Measurements from ENCODE around the gene DNAJC10.

Gene DNAJC10

DNA sequence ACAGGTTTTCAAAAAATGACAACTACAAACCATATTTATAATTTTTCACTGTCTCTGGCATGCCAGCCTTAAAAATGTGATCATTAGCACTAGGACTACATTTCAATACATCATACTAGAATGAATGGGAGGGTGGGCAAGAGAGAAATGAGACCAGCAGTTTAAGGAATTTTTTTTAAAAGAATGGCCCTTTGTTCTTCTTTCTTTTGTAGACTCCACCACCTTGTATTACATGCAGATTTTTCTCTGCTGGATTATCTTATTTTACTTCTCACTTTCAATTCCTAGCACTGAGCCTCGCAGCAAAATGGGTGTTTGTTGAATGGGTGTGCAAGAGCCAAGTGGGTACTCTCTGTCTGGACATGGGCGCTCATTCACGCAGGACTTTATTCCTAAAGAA, 110.4 kb downstream of the DNAJC10 start:
- no peaks in the 10 kb centered on the region for H3K9me3 Mint-ChIP-seq
- DNase-seq (ENCODE audit: low spot score in 2 of 2) = no peak
- no peaks in the 10 kb centered on the region for H3K36me3 Mint-ChIP-seq

DNA sequence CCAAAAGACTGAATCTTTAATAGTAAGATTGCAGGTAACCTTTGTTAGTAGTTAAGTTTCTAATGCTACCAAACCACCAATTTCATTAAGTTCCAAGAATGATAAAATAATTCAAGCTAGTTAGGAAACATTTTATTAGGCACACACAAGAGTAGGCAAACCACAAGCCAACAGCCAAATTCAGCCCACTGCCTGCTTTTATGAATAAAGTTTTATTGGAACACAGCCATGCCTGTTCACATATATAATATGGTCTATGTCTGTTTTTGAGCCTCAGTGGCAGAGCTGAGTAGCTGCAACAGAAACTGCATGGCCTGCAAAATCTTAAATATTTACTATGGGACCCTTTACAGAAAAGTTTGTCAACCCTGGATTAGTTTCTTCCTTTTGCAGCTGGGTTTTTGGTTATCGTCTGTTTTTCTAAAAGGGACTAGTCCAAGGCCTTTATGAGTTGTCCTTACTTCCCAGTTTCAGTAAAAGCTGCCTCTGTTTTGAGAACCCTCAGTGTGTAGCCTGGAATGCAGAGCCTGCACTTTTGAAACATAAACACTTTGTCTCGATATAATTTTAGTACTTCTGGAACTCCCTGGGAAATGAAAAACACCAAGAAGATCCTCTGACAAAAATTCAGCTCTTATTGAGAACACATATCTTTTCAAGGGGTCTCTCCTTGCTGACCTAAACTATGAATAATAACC, 111.3 kb downstream of the DNAJC10 start:
- Mint-ChIP-seq H3K27ac (no peak overlapping the region), H3K4me3 (no peak overlapping the region), H3K9me3 (no peaks in the 10 kb centered on the region), H3K4me1 (no peaks in the 10 kb centered on the region), H3K36me3 (no peaks in the 10 kb centered on the region)
- DNase-seq (ENCODE audit: low spot score in 2 of 2) (no peak), ATAC-seq (no peak)

More for the DNA sequence above, 110.4 kb downstream of the DNAJC10 start:
- no peak overlapping the region for H3K27ac Mint-ChIP-seq
- H3K4me1 Mint-ChIP-seq = no peaks in the 10 kb centered on the region
- no peak for ATAC-seq
- H3K4me3 Mint-ChIP-seq = no peak overlapping the region

DNA sequence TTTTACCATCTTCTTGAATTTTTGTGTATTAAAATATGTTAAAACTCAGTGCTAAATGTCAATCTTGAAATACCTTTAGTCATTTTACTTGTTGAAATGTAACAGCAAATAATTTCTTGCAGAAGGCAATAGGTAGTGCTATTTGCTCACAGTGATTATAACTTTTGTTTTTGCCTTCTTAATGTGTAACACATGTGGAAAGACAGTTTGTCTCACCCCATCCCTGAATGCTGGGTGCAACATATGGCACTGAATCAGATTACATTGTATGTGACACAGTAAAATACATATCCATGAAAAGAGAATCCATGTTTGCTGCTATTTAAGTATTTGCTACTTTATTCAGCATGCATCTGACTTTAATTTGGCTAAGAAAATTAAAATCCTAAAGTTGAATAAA, 115.0 kb downstream of the DNAJC10 start:
- Mint-ChIP-seq H3K36me3 (no peaks in the 10 kb centered on the region), H3K9me3 (no peaks in the 10 kb centered on the region), H3K4me1 (no peaks in the 10 kb centered on the region), H3K27ac (no peak overlapping the region), H3K4me3 (no peak overlapping the region)
- ATAC-seq = no peak
- no peak for DNase-seq (ENCODE audit: low spot score in 2 of 2)

DNA sequence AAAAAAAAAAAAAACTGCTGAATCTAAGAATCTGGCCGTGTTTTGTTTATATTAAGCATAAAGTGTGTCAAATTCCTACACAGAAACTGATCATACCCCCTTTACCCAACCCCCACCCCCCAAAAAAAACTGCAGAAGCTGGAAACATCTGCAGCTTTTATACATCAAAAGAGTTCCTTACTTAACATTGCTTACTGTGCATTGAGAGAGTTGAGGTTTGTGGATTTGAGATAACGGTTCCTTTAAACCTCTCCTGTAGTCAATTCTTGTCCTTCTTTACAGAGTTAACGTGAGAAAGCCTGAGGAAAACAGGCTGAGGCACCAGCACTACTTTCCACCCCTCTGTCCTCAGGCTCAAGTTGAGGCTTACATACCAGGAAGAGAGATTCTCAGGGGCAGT, 115.9 kb downstream of the DNAJC10 start:
- ATAC-seq = no peak

DNA sequence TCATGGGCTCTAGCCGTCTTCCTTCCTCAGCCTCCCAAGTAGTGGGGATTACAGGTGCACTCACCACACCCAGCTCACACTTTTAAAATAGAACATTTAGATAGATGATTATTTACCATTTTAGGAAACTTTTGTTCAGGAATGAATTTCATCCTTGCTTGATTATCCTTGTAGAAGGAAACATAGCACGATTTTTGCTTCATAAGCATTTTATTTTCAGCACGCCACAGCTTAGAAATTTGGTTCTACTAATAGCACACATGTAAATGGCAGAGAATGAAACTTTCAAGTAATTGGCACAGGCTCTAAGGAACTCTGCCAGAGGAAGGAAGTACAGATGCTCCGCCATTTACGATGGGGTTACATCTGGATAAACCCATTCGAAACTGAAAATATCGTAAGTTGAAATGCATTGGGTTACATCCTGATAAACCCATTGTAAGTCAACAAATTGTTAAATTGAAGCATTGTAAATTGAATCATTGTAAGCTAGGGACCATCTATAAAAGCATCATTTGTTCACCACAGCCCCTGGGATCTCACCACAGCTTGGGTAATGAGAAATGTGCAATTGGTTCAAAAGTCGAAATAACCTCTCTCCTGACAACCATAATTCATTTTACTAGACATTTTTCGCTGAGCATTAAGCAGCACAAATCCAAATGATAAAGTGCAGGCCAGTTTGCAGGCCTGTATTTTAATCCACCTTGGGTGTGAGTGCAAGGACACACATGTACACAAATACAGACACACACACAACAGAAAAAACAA, 117.2 kb downstream of the DNAJC10 start:
- ATAC-seq = no peak
- no peaks in the 10 kb centered on the region for H3K9me3 Mint-ChIP-seq

More for the DNA sequence above, 115.9 kb downstream of the DNAJC10 start:
- Mint-ChIP-seq H3K4me1 (no peaks in the 10 kb centered on the region), H3K36me3 (no peaks in the 10 kb centered on the region), H3K4me3 (no peak overlapping the region), H3K27ac (no peak overlapping the region), H3K9me3 (no peaks in the 10 kb centered on the region)
- DNase-seq (ENCODE audit: low spot score in 2 of 2) = no peak

DNA sequence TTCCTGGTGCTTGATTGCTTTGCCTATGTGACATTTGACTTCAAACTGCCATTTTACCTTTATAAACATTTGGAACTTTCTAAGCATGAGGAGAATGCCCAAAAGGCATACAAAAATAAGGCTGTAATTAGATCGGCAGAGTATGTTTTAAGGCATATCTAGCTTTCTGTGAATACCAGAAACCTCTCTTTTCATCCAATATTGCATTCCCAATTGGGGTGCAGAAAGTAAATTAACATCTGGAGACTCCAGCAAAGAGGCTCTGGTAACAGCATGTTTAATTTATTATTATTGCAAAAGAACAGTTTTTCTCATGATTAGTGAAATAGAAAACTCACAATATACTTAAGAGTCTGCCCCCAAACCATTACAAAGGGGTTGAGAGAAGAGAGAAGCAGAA, 118.2 kb downstream of the DNAJC10 start:
- no peaks in the 10 kb centered on the region for H3K9me3 Mint-ChIP-seq
- no peak overlapping the region for H3K4me3 Mint-ChIP-seq
- no peaks in the 10 kb centered on the region for H3K4me1 Mint-ChIP-seq
- H3K27ac Mint-ChIP-seq = no peak overlapping the region
- no peaks in the 10 kb centered on the region for H3K36me3 Mint-ChIP-seq
- ATAC-seq (no peak), DNase-seq (ENCODE audit: low spot score in 2 of 2) (no peak)

More for the DNA sequence above, 117.2 kb downstream of the DNAJC10 start:
- H3K4me1 Mint-ChIP-seq = no peaks in the 10 kb centered on the region
- no peak for DNase-seq (ENCODE audit: low spot score in 2 of 2)
- H3K27ac Mint-ChIP-seq = no peak overlapping the region
- H3K4me3 Mint-ChIP-seq = no peak overlapping the region
- H3K36me3 Mint-ChIP-seq = no peaks in the 10 kb centered on the region

DNA sequence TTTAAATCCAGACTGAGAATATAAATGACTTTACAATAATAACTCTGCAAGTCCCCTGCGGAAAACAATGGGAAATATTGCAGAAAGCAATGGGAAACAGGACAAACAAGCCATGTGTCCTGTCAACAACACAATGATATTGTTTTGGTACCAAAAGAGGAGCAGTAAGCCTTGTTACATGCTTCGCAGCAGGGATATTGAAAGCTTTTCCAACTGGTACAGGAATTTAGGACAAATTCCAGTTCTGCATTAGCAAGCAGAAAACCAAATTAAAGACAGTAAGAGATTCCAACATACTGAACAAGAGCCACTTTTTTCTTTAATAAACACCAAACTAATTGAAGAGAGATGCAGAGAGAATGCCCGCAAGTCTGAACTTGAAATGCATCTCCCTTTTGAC, 120.4 kb downstream of the DNAJC10 start:
- Mint-ChIP-seq H3K36me3 (no peaks in the 10 kb centered on the region), H3K9me3 (no peaks in the 10 kb centered on the region), H3K4me3 (no peak overlapping the region), H3K27ac (no peak overlapping the region), H3K4me1 (no peaks in the 10 kb centered on the region)
- ATAC-seq = no peak
- DNase-seq (ENCODE audit: low spot score in 2 of 2) = no peak
